K562 (cell line): ENCODE data around the gene SLC31A1. TPM values are rescaled to one million over a fixed set of nuclear protein-coding genes. Genes with fewer than 3 reads are reported as not detected.

Experiments used
- ATAC-seq: fragments of 200-7000 bp; cut with Tn5 transposase; 3 replicates; pipeline ENCODE4 v1.9.1; 2020; ENCODE audit warnings: moderate library complexity
- BruUV-seq: library from RNA; stranded (reverse); fragments of 400-500 nt; replicated peaks from 2 replicates; lab custom pipeline; 2021; lab: Mats Ljungman, UMichigan
- CTCF ChIA-PET: fragments of 300-600 bp; formaldehyde crosslinking; extraction: SDS; loops from one replicate; lab custom pipeline; 2021; ENCODE audit warnings: low intra/inter-chr PET ratio; lab: Yijun Ruan, JAX
- POLR2A ChIA-PET: fragments of 300-600, 350-650 bp; sonication (Branson Sonifier 250); formaldehyde crosslinking; extraction: SDS; loops from one replicate; lab custom pipeline; 2021; ENCODE audit warnings: antibody characterized with exemption, inconsistent platforms; lab: Yijun Ruan, JAX
- DNase-seq, 4 experiments: peaks; one replicate each; pipeline versions ENCODE4 v3.0.0 to v3.0.0-alpha.2; 2011 to 2018; ENCODE audit warnings: low spot score in 3 of 4, mixed read lengths in 3 of 4; ENCODE audit errors: extremely low read depth in 1 of 4
- FAIRE-seq: peaks from 2 replicates; lab custom pipeline; 2011; peaks lifted over from hg19 to GRCh38; lab: Jason Lieb, UNC
- H2AFZ ChIP-seq: 2 replicates; pipeline ENCODE4 v1.6.0; 2011; ENCODE audit warnings: low read depth, low read length, control low read depth, inconsistent platforms
- H3K27ac ChIP-seq: fragments of 200-600 bp; 3 replicates; pipeline ENCODE4 v1.8.0; 2011; ENCODE audit warnings: low read depth, mild to moderate bottlenecking, control low read depth, inconsistent platforms, low read length, moderate library complexity, mixed read lengths; ENCODE audit errors: extremely low read depth
- H3K27me3 ChIP-seq, 2 experiments: fragments of 300-600 bp in 1 of 2; 2 replicates in 1 of 2; 3 replicates in 1 of 2; pipeline versions ENCODE4 v1.6.0 to v1.8.0; 2011; ENCODE audit warnings: inconsistent platforms in 2 of 2, low read length in 2 of 2, mild to moderate bottlenecking in 1 of 2, mixed read lengths in 1 of 2, moderate library complexity in 1 of 2; ENCODE audit not compliant: control insufficient read depth in 2 of 2, insufficient read depth in 2 of 2
- H3K36me3 ChIP-seq: fragments of 300-600 bp; 3 replicates; pipeline ENCODE4 v1.8.0; 2011; ENCODE audit warnings: mild to moderate bottlenecking, low read length, inconsistent platforms; ENCODE audit not compliant: control insufficient read depth, insufficient read depth
- H3K4me1 ChIP-seq, 2 experiments: fragments of 200-600 bp in 1 of 2; replicated peaks in 1 of 2; 2 replicates in 1 of 2; 3 replicates in 1 of 2; pipeline versions ENCODE4 v1.5.1 to v1.8.0; 2011; ENCODE audit warnings: inconsistent platforms in 2 of 2, low read length in 2 of 2, mild to moderate bottlenecking in 1 of 2, mixed read lengths in 1 of 2, moderate library complexity in 1 of 2; ENCODE audit not compliant: control insufficient read depth in 2 of 2, insufficient read depth in 2 of 2
- H3K4me2 ChIP-seq: 2 replicates; pipeline ENCODE4 v1.6.1; 2011; ENCODE audit warnings: low read length, control low read depth, inconsistent platforms, mixed read lengths; ENCODE audit not compliant: insufficient read depth
- H3K4me3 ChIP-seq: fragments of 200-600 bp; sonication (generic), shearing (Covaris generic); 2 replicates; pipeline ENCODE4 v1.5.1; 2016; ENCODE audit warnings: control low read depth, inconsistent platforms
- H3K79me2 ChIP-seq: fragments of 200-600 bp; 3 replicates; pipeline ENCODE4 v1.8.0; 2011; ENCODE audit warnings: low read length, inconsistent platforms; ENCODE audit not compliant: control insufficient read depth, insufficient read depth
- H3K9ac ChIP-seq, 2 experiments: 2 replicates each; pipeline versions ENCODE4 v1.6.0 to v1.6.1; 2011; ENCODE audit warnings: low read depth in 2 of 2, low read length in 2 of 2, control low read depth in 1 of 2, inconsistent platforms in 1 of 2, mild to moderate bottlenecking in 1 of 2, mixed read lengths in 1 of 2; ENCODE audit not compliant: insufficient read depth in 1 of 2
- H3K9me1 ChIP-seq: one replicate; pipeline ENCODE4 v1.6.0; 2011; ENCODE audit warnings: inconsistent platforms, mild to moderate bottlenecking, low read length, moderate library complexity; ENCODE audit not compliant: control insufficient read depth, insufficient read depth
- H3K9me3 ChIP-seq: replicated peaks from 2 replicates; pipeline ENCODE4 v1.5.1; 2011; ENCODE audit warnings: low read depth, low read length, inconsistent platforms; ENCODE audit not compliant: control insufficient read depth, insufficient read depth
- H4K20me1 ChIP-seq: replicated peaks from 2 replicates; pipeline ENCODE4 v1.6.1; 2011; ENCODE audit warnings: low read length, inconsistent platforms, mixed read lengths; ENCODE audit not compliant: control insufficient read depth, insufficient read depth
- ELF2 ChIP-seq: fragments of 250-450 bp; sonication (Bioruptor Pico); IDR thresholded peaks from 2 replicates; pipeline ENCODE4 v1.5.0; 2021; ENCODE audit warnings: mild to moderate bottlenecking
- HDAC6 ChIP-seq: IDR thresholded peaks from 2 replicates; pipeline ENCODE4 v1.6.1; 2012; ENCODE audit warnings: low read depth, mild to moderate bottlenecking, control low read depth, inconsistent platforms, low read length, moderate library complexity
- IFI16 ChIP-seq: fragments of 250-450 bp; sonication (Bioruptor Pico); IDR thresholded peaks from 2 replicates; pipeline ENCODE4 v2.1.2; 2022; ENCODE audit warnings: mild to moderate bottlenecking, inconsistent platforms
- ILK ChIP-seq: fragments of 450-650 bp; IDR thresholded peaks from 2 replicates; pipeline ENCODE4 v1.6.1; 2016; ENCODE audit warnings: missing genetic modification characterization, low read depth, mild to moderate bottlenecking, missing compliant biosample characterization, moderate library complexity, borderline replicate concordance
- KDM5B ChIP-seq: fragments of 200-600 bp; sonication (generic); IDR thresholded peaks from 2 replicates; pipeline ENCODE4 v1.6.1; 2012; ENCODE audit warnings: low read depth, mild to moderate bottlenecking, moderate library complexity, low read length, control low read depth, inconsistent platforms; ENCODE audit not compliant: insufficient replicate concordance
- POU5F1 ChIP-seq: fragments of 150-350 bp; IDR thresholded peaks from 2 replicates; pipeline ENCODE4 v1.6.1; 2014; ENCODE audit warnings: borderline replicate concordance, low read length, low read depth, mild to moderate bottlenecking; ENCODE audit not compliant: partially characterized antibody
- SMC3 ChIP-seq: conservative IDR thresholded peaks from 2 replicates; pipeline ENCODE4 v1.6.1; 2011; ENCODE audit warnings: low read depth, low read length, improper control_type of control experiment; ENCODE audit not compliant: insufficient read depth
- WGBS: fragments of 100-300 bp; shearing (Covaris generic); methylation state at CpG from one replicate; pipeline ENCODE4 v1.1.6; 2016; ENCODE audit warnings: low coverage, mixed read lengths; ENCODE audit not compliant: insufficient coverage; ENCODE audit errors: missing lambda C conversion rate; 5-methylcytosine and 5-hydroxymethylcytosine counted together
- in situ Hi-C: fragments of 300-500 bp; cut with MboI; formaldehyde crosslinking; loops from 4 replicates; pipeline ENCODE4 v1.15.0; 2018; ENCODE audit warnings: inconsistent platforms, mixed read lengths
- intact Hi-C: fragments of 100-400 bp; cut with micrococcal nuclease; formaldehyde crosslinking; loops from 2 replicates; pipeline ENCODE4 v1.14.2; 2022
- polyA plus RNA-seq, 8 experiments: library from polyadenylated mRNA; depleted of rRNA in 4 of 8; stranded (reverse) in 5 of 8; unstranded in 3 of 8; fragments of >200 nt; fragmentation: Nextera tagmentation in 2 of 8; fragmentation: Illumina TruSeq in 1 of 8; extraction: Ambion mirVana in 2 of 8; extraction: Trizol in 1 of 8; gene quantifications; 2 replicates each; pipeline versions ENCODE4 v1.2.1 to v1.2.3, GENCODE V29; 2011 to 2014; ENCODE audit warnings: inconsistent platforms in 1 of 8, missing spikeins in 1 of 8
- total RNA-seq, 7 experiments: library from RNA; depleted of rRNA in 6 of 7; stranded (reverse); fragments of >200 nt in 6 of 7; fragmentation: Illumina TruSeq in 2 of 7; extraction: Trizol in 2 of 7; gene quantifications; 2 replicates each; pipeline versions ENCODE4 v1.2.1 to v1.2.3, GENCODE V29; 2011 to 2021; ENCODE audit warnings: low replicate concordance in 1 of 7
- TF ChIP-seq, protein P1 (sequence below): fragments of 250-450 bp; sonication (Bioruptor Pico); IDR thresholded peaks from 2 replicates; pipeline ENCODE4 v1.4.0; 2020
- TF ChIP-seq, protein P2 (sequence below): fragments of 250-450 bp; sonication (Bioruptor Pico); IDR thresholded peaks from 2 replicates; pipeline ENCODE4 v1.8.0; 2022; ENCODE audit warnings: moderate library complexity, mild to moderate bottlenecking, inconsistent platforms
- TF ChIP-seq, protein P3 (sequence below): IDR thresholded peaks from 2 replicates; pipeline ENCODE4 v1.6.1; 2016; ENCODE audit warnings: missing genetic modification characterization, missing compliant biosample characterization

The SLC31A1 gene
- total and polyA plus RNA-seq, 9 of the 15 experiments (the other 6 are each of a cell fraction or from before 2014, with no cell fraction given), result 15.4 to 40.7 (median 25.9) TPM

DNA sequence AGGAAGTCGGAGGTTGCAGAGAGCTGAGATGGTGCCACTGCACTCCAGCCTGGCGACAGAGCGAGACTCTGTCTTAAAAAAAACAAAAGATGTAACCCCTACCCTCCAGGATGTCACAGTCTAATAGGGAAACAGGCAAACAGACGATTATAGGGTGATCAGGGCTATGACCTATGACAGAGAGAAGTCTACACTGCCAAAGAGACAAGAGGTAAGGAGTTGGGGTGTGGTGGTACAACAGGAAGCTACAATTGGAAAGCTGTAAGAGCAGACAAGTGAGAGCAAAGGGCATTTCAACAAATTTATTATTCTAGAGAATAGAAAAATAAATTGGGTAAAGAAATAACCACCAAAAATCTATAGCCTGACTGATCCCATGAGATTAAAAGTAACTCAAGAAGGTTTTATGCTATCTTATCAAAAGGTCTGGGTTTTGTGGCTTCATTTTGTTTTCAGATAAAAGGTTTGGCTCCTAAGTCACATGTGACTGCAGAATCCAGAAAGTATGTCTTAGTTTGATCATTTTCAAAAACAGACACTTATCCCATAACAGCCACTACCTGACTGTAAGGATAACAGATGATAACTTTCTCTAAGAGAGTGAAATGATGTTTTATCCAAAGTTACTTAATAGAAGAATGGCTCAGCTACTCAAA lies 46.7 kb downstream of the SLC31A1 start (continued):
- TF ChIP-seq, protein P1, sequence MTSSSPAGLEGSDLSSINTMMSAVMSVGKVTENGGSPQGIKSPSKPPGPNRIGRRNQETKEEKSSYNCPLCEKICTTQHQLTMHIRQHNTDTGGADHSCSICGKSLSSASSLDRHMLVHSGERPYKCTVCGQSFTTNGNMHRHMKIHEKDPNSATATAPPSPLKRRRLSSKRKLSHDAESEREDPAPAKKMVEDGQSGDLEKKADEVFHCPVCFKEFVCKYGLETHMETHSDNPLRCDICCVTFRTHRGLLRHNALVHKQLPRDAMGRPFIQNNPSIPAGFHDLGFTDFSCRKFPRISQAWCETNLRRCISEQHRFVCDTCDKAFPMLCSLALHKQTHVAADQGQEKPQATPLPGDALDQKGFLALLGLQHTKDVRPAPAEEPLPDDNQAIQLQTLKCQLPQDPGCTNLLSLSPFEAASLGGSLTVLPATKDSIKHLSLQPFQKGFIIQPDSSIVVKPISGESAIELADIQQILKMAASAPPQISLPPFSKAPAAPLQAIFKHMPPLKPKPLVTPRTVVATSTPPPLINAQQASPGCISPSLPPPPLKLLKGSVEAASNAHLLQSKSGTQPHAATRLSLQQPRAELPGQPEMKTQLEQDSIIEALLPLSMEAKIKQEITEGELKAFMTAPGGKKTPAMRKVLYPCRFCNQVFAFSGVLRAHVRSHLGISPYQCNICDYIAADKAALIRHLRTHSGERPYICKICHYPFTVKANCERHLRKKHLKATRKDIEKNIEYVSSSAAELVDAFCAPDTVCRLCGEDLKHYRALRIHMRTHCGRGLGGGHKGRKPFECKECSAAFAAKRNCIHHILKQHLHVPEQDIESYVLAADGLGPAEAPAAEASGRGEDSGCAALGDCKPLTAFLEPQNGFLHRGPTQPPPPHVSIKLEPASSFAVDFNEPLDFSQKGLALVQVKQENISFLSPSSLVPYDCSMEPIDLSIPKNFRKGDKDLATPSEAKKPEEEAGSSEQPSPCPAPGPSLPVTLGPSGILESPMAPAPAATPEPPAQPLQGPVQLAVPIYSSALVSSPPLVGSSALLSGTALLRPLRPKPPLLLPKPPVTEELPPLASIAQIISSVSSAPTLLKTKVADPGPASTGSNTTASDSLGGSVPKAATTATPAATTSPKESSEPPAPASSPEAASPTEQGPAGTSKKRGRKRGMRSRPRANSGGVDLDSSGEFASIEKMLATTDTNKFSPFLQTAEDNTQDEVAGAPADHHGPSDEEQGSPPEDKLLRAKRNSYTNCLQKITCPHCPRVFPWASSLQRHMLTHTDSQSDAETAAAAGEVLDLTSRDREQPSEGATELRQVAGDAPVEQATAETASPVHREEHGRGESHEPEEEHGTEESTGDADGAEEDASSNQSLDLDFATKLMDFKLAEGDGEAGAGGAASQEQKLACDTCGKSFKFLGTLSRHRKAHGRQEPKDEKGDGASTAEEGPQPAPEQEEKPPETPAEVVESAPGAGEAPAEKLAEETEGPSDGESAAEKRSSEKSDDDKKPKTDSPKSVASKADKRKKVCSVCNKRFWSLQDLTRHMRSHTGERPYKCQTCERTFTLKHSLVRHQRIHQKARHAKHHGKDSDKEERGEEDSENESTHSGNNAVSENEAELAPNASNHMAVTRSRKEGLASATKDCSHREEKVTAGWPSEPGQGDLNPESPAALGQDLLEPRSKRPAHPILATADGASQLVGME (CRISPR knock-in tag), result no peak
- no peak for TF ChIP-seq IFI16 (CRISPR knock-in tag)
- no peak for TF ChIP-seq ELF2 (CRISPR knock-in tag)
- TF ChIP-seq HDAC6, result no peak

DNA sequence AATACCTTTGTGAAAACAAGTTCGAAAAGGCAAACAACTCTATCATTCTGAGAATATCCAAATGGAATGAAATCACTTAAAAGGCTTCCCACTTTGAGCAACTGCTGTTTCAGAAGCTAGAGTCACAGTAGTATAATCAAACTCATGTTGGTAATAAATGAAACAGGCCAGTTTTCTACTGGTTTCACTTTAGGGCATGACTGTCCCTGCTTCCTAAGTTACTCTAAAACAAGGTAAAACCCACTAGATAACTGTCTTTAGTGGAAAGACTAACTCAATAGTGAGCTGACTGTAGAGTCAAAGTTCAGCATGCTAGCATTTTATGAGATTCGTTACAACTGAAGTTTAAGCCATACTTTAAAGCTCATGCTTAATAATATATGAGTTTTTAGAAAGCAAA lies 48.0 kb downstream of the SLC31A1 start:
- Histone ChIP-seq H3K4me3 (no peak overlapping the region), H3K9me3 (no peaks in the 10 kb centered on the region), H3K27ac (no peak overlapping the region), H3K79me2 (peaks cover 8% of the 10 kb centered on the region), H3K4me2 (no peak overlapping the region), H3K4me1 (peaks cover 0 to 4% of the 10 kb centered on the region in 2 experiments; a peak in 1 of 5 replicates), H3K9ac (no peak overlapping the region), H4K20me1 (no peaks in the 10 kb centered on the region), H3K36me3 (peaks cover 52% of the 10 kb centered on the region), H3K9me1 (no peaks in the 10 kb centered on the region), H2AFZ (no peak overlapping the region), H3K27me3 (no peaks in the 10 kb centered on the region)
- ATAC-seq (no peak), DNase-seq (no peak), FAIRE-seq (no peak)
- BruUV-seq, result no TSS peak
- ChIA-PET CTCF (no interaction called here), POLR2A (interaction anchor here (0.6 to 1.5 kb wide), 3 partner anchors 8 to 141 kb away, joined by 3 to 5 read pairs (median 3); partner anchors contain the start of genes C9orf43 and POLE3)
- whole genome bisulfite sequencing, result 83% methylated on average over 2 of the region's 2 CpGs
- TF ChIP-seq, protein P2, sequence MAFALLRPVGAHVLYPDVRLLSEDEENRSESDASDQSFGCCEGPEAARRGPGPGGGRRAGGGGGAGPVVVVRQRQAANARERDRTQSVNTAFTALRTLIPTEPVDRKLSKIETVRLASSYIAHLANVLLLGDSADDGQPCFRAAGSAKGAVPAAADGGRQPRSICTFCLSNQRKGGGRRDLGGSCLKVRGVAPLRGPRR (CRISPR knock-in tag), result no peak
- TF ChIP-seq ILK, result no peak
- no peak for TF ChIP-seq POU5F1
- no peak for TF ChIP-seq SMC3
- TF ChIP-seq, protein P3, sequence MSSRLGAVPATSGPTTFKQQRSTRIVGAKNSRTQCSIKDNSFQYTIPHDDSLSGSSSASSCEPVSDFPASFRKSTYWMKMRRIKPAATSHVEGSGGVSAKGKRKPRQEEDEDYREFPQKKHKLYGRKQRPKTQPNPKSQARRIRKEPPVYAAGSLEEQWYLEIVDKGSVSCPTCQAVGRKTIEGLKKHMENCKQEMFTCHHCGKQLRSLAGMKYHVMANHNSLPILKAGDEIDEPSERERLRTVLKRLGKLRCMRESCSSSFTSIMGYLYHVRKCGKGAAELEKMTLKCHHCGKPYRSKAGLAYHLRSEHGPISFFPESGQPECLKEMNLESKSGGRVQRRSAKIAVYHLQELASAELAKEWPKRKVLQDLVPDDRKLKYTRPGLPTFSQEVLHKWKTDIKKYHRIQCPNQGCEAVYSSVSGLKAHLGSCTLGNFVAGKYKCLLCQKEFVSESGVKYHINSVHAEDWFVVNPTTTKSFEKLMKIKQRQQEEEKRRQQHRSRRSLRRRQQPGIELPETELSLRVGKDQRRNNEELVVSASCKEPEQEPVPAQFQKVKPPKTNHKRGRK, result no peak
- TF ChIP-seq KDM5B, result no peak
- intact Hi-C loops, result no loop called here
- in situ Hi-C loops, result no loop called here
